GM06990 (cell line): Measurements from ENCODE around the gene BZW1.

Experiments used
- DNase-seq: peaks from one replicate; pipeline ENCODE4 v3.0.0-alpha.2; 2011; ENCODE audit not compliant: insufficient read length; ENCODE audit errors: extremely low read depth
- H3K27me3 ChIP-seq: replicated peaks from 2 replicates; pipeline ENCODE4 v1.6.0; 2011; ENCODE audit warnings: low read length; ENCODE audit not compliant: control insufficient read depth, insufficient read depth
- H3K36me3 ChIP-seq: 2 replicates; pipeline ENCODE4 v1.5.1; 2011; ENCODE audit warnings: low read length; ENCODE audit not compliant: control insufficient read depth, insufficient read depth
- H3K4me3 ChIP-seq: replicated peaks from 2 replicates; pipeline ENCODE4 v1.5.1; 2011; ENCODE audit warnings: low read depth, mild to moderate bottlenecking, control low read depth, low read length
- CTCF ChIP-seq: IDR thresholded peaks from 2 replicates; pipeline ENCODE4 v1.5.1; 2011; ENCODE audit warnings: low read length, control low read depth, mild to moderate bottlenecking, inconsistent platforms; ENCODE audit not compliant: insufficient read depth, poor library complexity, severe bottlenecking

The BZW1 gene

GRCh38 chr2:200811333-200812121, at the start of gene BZW1:
Gene BZW1 (plus strand): TSS chr2:200811910. CDS start chr2:200813218, 1,308 bp downstream.
- DNase-seq = peak; percentile 95
- peaks cover 4% of the 10 kb centered on the region for H3K36me3 ChIP-seq
- peak within 1 kb of the TSS; percentile 95 for H3K4me3 ChIP-seq
- H3K27me3 ChIP-seq = no peaks in the 10 kb centered on the region
- TF ChIP-seq CTCF = no peak

GRCh38 chr2:200762127-200762526, 49.6 kb upstream of the BZW1 start:
- Histone ChIP-seq H3K27me3 (no peaks in the 10 kb centered on the region; the same call in 1 of the 2 replicates), H3K4me3 (no peak overlapping the region), H3K36me3 (no peaks in the 10 kb centered on the region)
- TF ChIP-seq CTCF = no peak
- no peak for DNase-seq

- DNase-seq = no peak
- no peak for TF ChIP-seq CTCF
- no peaks in the 10 kb centered on the region for H3K36me3 ChIP-seq
- no peak overlapping the region for H3K4me3 ChIP-seq
- H3K27me3 ChIP-seq = no peaks in the 10 kb centered on the region; the same call in 1 of the 2 replicates
Observed at GRCh38 chr2:200763422-200763821, 48.3 kb upstream of the BZW1 start.

GRCh38 chr2:200765139-200765951, 46.4 kb upstream of the BZW1 start:
- DNase-seq = no peak
- TF ChIP-seq CTCF = no peak
- no peak overlapping the region for H3K4me3 ChIP-seq

GRCh38 chr2:200765995-200766660, 45.6 kb upstream of the BZW1 start:
- TF ChIP-seq CTCF = no peak
- Histone ChIP-seq H3K4me3 (no peak overlapping the region), H3K27me3 (no peaks in the 10 kb centered on the region; the same call in none of the 2 replicates), H3K36me3 (no peaks in the 10 kb centered on the region)
- DNase-seq = no peak

More at GRCh38 chr2:200765139-200765951, 46.4 kb upstream of the BZW1 start:
- H3K36me3 ChIP-seq = no peaks in the 10 kb centered on the region
- H3K27me3 ChIP-seq = no peaks in the 10 kb centered on the region; the same call in none of the 2 replicates
